GM21723 (cell line): ENCODE results near the gene TSFM.

Source experiments
- ATAC-seq: cut with Tn5 transposase; IDR thresholded peaks from one replicate; pipeline ENCODE4 v1.9.1; 2021; ENCODE audit warnings: mild to moderate bottlenecking, moderate library complexity; ENCODE audit not compliant: unreplicated experiment

The TSFM gene

DNA sequence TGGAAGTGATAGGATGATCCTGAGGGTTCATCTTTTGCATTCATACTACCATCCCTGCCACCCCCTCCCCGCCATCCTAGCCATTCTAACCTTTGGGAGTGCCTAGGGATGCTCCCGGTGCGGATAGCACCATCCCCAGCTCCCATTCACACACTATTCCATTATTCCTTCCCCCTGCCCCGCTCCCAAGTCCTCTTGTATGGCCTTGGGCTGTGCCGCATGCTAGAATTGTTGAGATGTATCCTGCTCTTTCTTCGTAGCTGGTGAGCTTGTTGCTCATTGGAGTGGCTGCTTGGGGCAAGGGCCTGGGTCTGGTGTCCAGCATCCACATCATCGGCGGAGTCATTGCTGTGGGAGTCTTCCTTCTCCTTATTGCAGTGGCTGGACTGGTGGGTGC lies 37.1 kb upstream of the TSFM start:
- no peak for ATAC-seq

DNA sequence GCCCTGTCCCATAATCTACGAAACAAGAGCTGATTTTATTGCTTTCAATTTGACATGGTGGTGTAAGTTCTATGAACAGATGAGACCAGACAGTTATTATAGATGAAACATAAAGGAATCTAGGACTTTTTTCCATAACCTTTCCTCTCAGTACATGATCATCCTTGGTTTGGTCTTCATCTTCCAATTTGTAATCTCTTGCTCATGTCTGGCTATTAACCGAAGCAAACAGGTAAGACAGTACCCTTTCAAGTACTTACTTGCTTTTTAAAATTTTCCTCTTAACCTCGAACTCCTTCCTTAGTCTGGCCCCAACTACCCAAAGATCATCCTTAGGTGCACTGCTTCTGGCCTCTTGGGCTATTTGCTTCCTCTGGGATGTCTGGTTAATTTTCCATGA lies 36.6 kb upstream of the TSFM start:
- no peak for ATAC-seq

DNA sequence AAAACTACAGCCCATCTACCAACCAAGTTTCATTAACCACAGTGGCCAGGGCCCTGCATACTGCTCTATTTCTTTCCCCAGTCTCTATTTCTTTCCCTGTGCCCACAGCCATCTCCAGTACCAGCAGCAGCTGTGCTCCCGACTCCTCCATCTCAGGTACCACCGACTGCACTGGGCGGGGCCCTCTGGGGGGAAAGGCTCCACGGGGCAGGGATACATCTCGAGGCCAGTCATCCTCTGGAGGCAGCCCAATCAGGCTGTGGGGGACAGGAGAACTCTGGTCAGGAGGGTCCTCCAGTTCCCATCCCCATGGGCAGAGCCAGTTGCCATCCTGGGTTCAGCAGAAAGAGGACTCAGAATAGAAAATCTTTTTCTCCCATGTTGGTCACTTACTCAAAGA lies 33.5 kb upstream of the TSFM start:
- no peak for ATAC-seq

DNA sequence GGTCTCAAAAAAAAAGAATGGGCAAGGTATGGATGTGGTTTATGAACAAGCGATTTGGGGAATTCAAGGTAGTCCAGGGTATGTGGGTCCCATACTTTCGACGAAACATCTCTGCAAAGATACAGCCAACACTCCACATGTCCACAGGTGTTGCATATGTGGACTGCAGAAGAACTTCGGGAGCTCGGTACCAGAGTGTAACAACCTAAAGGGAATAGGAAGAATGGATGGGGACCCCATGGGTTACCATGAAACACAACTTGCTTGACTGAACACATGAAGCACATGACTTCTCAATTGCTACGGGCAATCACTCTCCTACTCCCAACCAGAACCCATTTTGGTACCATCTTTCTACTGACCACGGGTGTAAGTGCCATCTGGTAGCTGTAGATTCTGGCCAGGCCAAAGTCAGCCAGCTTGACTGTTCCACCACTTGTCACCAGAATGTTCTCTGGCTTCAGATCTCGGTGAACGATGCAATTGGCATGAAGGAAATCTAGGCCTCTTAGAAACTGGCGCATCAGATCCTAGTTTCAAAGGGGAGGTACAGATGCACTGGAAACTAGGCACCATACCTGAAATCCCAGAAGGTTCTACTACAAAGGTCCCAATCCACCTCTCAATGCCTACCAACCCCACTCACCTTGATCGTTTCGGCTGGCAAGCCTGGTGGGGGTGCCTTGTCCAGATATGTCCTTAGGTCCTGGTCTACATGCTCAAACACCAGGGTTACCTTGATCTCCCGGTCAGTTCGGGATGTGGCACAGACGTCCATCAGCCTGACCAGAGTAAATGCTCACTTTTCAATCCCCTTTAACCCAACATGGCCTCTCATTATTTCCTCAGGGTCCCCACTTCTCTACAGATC lies 31.8 kb upstream of the TSFM start:
- ATAC-seq, result no peak

DNA sequence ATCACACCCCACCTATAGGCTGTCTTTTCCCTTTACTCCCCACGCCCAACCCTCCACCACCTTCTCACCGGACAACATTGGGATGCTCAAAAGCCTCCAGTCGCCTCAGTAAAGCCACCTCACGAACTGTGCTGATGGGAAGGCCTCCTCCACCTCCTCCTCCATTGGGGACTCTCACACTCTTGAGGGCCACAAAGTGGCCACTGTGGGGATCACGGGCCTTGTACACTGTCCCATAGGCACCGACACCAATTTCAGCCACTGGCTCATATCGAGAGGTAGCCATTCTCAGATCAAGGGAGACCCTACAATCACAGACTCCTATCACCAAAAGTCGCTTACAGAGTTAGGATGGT lies 31.2 kb upstream of the TSFM start:
- no peak for ATAC-seq

DNA sequence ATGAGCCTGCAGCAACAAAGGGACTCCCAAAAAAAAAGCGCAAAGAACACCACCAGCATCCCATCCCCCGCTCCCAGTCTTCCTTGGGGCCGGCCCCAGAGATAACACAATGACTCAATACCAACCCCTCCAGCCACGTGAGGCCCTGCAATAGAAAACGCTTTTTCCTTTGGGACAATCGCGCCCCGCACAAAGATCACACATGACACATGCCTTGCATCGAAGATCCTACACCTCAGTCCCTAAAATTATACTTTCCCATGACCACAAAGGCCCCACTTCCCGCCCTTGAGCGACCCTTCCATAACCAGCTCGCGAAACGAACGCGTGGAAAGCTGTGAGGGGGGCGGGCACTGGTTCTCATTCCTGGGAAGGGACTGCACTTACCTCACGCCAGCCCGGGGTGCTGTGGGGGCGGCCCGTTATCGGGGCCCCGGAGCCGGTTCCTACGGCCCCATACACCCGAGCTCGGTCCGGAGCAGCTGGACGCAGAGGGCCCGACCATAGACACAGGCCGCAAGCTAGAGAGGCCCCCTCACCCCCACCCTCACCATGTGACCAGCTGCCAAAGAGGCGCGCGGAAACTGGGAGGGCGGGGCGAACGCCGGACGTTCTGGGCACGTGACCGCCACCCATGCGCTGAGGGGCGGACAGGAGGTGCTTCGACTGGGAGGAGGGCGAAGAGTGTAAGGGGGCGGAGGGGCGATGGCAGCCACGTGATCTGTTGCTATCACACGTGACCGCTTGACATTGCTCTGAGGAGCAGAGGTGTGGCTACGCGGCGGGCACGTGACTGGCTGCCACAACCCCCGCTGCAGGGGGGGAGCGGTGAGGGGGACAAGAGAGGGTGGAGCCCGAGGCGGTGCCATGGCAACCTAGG lies 30.6 kb upstream of the TSFM start, which contains the start of gene CDK4:
CDK4 (minus strand) TSS at position 523 of the 880 bp plus-strand sequence. CDS start 593 bp downstream, outside the sequence.
- ATAC-seq, result peak; percentile 66

DNA sequence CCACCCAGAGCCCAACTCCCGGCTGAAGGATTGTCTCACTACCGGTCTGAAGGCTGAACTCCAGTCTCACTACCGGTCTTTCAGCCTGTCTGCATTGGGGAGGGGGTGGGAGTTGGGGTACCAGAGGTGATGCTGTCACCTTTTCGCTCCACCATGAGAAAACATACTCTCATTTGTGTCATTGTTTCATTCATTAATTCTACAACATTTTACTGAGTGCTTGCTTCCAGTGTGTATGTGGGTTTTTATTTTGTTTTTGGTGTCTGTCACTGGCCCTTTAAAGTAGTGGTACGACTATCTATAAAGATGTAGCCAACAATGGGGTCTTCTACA lies 30.0 kb upstream of the TSFM start:
- ATAC-seq, result no peak

DNA sequence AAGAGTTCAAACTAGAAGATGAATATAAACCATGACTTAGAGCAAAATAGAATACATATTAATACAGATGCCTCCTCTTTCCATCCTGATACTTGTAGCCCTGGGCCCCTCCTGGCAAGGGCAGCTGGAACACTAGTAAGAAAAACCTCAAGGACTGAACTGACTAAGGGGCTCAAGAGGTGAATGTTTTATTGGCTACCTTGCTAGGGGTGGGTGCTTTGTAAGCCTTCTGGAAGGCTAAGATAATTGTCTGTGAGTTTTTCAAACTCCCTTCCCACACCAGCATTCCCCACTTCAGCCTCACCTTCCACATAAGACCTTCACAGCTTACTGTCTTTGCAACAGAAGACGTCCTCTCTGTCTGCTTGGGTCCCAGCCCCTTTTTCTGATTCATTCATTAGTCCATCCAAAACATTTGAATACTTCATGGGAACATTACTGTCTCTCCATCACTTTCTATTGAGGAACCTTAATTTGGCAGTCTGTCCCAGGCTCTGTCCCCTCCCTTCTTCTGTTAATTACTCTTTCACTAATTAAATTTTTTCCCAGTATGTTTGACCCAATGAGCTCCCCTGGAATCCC lies 28.7 kb upstream of the TSFM start:
- no peak for ATAC-seq

DNA sequence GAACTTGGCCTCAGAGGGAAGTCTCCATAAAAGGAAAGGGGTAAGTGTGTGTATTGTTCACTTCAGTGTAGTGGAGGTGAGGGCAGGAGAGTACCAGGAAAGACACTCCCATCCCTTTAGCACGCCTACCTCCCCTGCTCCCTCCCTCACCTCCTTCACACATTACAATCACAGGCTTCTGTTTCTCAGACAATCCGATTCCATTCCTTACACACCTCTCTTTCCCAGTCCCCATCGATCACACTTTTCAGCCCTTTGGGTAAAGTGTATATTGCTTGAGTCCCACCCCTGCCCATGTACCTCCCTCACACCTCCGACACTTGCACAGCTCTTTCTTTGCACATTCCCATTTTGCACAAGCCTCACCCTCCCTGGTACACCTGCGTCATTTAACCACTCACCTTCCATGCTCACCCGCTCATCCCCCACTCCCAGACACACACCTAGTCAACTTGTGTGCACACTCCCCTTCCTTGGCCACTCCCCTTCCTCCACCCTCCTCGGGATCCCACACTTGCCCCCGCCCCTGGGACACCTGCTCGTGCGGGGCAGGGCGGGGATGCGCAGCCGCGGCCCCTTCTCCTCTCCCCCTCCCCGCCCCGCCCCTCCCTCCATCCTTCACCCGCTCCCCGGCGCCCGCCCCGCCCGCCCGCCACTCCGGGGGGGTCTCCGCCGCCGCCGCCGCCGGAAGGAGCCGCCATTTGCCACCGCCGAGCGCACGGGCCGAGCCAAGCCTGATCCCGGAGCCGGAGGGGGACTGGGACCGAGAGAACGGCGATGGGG lies 28.0 kb upstream of the TSFM start, which contains the start of gene MARCHF9:
MARCHF9 (plus strand) TSS at position 693 of the 783 bp plus-strand sequence. CDS start 426 bp downstream, outside the sequence.
- peak; percentile 45 for ATAC-seq

DNA sequence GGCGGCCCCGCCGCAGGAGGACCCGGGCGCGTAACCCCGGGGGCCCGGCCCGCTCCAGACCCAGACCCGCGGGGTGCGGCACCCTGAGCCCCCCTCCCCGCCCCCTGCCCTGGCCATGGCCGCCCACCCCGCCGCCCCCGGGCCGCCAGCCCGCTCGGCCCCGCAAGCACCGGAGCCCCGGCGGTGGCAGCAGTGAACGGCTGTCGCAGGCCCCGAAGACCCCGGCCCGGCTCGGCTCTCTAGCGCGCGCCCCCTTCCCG lies 27.5 kb upstream of the TSFM start:
- ATAC-seq, result no peak

DNA sequence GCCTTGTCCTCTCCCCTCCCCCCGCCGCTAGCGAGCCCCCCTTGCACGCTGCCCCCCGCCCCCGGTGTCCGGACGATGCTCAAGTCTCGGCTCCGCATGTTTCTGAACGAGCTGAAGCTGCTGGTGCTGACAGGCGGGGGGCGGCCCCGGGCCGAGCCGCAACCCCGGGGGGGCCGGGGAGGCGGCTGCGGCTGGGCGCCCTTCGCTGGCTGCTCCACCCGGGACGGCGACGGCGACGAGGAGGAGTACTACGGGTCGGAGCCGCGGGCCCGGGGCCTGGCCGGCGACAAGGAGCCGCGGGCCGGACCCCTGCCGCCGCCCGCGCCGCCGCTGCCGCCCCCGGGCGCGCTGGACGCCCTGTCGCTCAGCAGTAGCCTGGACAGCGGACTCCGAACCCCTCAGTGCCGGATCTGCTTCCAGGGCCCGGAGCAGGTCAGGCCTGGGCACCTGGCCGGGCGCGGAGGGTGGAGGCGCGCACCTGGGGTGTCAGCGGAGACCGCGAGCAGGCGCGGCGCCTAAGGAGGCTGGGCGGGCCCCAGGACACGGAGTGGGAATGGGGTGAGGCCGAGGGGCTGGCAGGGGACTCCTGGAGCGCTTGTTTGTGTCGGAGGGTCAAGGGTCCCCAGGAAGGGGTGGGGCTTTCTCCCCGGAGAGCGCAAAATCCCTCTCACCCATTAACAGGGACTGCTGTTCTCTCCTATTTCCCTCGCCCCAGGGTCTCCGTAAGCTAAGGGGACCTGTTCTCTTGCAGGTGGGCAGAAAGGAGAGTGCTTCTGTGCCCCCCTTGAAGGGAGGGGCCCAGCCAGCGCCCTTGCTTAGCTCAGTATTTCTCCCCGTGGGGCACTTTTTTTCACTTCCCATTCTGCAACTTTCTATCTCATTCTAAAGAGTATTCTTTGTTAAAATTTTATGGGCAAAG lies 26.9 kb upstream of the TSFM start:
- ATAC-seq, result no peak

DNA sequence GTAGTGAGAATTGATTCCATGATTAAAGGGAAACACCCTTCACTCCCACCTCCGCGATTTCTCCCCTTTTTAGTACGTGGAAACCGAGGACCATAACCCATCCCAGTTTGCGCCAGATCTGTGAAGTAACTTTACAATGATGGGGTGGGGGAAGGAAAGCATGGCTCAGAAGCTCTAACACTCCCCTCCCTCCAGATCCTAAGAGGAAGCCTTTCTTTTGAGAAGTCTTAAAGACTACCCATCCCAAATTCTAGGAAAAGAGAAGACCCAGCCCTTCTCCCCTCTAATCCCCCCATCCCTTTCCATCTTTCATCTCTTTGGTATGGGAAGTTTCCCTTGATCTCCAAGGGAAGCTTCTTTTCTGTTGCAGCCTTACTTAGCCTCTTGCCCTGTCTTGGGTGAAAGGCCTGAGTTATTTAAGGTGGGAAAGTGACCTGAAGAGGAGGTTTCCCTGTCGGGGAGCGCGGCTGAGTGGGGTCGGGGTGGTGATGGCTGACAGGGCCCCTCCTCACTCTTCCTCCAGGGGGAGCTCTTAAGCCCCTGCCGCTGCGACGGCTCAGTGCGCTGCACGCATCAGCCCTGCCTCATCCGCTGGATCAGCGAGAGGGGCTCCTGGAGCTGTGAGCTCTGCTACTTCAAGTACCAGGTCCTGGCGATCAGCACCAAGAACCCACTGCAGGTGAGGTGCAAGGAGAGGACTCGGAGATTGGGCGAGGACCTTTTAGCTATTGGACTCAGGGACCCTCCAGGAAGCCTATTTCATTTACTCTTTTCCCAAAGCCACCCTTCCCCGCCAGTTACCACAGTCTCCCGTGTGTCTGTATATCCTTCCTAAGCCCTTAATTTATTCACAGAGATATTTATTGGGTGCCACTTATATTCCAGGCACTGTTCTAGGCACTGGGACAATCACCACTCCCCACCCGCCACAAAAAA lies 25.9 kb upstream of the TSFM start:
- peak; percentile 32 for ATAC-seq

DNA sequence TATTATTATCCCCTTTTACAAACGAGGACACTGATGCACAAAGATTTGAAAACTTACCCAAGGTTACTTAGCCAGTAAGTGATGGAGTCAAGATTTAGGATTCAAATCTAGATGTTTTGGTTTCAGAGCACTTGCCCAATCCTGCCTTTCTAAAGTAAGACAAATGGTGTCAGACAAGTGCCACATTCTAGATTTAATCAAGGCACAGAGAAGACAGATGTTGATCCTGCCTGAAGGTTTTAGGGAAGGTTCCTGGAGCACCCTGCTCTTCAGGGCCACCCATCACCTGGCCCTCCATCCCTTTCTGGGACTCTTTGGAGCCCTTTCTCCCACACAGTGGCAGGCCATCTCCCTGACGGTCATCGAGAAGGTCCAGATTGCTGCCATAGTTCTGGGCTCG lies 24.8 kb upstream of the TSFM start:
- ATAC-seq, result no peak

DNA sequence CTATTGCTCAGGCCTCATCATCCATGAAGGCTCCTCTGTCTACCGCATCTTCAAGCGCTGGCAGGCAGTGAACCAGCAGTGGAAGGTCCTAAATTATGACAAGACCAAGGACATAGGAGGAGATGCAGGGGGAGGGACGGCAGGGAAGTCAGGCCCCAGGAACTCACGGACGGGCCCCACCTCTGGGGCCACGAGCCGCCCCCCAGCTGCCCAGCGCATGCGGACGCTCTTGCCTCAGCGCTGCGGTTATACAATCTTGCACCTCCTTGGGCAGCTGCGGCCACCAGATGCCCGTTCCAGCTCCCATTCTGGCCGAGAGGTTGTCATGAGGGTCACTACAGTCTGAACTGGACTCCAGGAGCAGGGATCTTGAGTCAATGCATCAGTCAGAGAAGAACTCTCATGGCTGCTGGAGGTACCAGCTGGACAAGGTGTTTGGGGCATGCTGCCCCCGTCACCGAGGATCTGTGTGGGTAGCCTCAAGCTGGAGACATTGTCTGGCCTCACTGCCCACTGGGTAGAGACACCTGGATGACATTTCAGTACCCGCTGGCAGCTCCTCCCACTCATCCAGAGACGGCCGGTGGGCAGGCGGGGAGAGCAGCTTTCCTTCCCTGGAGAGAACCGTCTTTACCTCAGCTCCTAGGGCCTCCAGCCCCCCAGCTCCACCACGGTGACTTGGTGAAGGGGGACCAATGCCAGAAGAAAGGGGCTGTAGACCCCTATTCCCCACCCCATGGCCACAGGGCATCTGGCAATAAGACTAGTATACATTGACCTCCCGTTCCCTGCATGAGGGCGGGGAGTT lies 23.8 kb upstream of the TSFM start:
- ATAC-seq, result no peak

DNA sequence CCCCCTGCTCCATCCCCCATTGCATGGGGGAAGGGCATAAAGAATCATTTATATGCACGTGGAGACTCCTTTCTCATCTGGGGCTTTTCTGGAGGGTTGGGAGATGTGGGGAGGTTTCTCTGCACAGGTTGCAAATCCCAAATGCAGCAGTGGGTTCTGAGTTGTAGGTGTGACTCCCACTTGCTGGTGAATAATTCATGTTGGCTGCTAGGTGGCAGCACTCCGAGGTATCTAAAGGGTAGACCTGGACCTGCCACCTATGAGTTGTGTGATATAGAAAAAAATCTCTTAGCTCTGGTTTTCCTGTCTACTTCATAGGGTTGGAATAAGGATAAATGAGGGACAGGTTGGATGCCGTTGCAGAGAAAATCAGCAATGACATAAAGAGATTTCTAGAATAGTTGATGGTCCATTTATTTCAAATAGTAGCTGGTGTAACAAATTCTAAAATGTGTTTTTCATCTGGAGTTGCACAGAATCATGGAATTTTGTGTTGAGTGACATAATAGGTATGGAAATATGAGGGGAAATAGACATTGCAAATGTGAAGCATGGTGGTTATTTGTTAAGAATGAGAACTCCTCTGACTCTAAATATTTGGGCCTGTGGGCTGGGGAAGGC lies 23.1 kb upstream of the TSFM start:
- no peak for ATAC-seq

DNA sequence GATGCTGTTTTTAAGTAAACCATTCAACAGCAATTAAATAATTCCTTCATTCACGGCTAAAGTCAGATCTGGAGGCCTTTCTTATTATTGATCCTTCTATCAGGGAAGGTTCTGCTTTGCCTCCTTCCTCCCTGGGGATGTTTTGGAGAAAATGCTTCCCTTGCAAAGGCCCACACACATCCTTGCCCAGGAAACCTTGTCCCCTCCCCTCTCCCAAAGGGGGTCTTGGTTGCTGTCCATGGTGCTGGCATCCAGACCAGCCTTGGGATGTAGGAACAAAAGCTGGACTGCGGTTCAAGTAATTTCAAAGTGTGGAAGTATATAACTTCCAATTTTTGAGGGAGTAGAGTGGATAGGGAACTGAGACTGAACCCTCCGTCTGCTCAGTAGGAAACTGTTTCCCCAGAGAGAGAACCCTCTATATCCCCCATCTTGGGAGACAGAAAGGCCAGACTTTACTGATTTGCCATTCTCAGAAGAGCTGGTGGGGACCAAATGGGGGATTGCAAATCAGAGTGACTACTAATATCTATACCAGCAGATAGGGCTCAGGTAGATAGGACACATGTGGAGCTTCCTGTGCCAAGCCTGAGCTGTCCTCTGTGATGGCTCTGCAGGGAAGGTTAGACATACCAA lies 22.1 kb upstream of the TSFM start:
- ATAC-seq, result no peak

DNA sequence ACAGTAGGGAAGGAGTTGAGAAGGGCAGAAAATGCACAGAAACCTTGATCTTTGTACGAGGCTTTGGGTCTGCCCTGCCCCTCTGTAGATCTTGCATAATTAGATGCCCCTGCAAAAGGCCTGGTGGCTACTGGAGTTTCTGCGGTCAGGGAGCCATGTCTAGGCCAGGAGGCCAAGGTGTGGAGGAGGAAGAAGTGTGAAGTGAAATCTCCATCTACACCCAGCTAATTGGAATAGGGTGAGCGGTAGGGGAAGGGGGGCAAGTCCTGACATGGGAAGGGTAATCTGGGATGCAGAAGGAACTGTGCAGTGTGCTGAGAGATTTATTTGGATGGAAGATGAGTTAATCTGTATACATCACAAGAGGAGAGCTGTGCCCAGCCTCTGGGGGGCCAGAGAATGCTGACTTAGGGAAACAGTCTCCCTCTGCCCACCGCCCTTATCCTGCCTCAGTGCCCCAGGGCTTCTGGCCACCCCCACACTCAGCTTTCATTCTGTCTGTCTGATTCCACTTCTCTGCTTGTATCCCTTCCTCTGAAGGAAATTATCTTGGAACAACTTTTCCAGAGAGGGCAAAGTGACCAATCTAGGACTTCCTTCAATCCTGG lies 21.1 kb upstream of the TSFM start:
- no peak for ATAC-seq
